ENCODE measurements around the gene TAPT1. TPM values are rescaled to one million over a fixed set of nuclear protein-coding genes. Genes with fewer than 3 reads are reported as not detected.

TAPT1 gene
- total RNA-seq, 6 experiments from 2014 or later, result 10.8 to 57.3 (median 40.1) TPM

DNA sequence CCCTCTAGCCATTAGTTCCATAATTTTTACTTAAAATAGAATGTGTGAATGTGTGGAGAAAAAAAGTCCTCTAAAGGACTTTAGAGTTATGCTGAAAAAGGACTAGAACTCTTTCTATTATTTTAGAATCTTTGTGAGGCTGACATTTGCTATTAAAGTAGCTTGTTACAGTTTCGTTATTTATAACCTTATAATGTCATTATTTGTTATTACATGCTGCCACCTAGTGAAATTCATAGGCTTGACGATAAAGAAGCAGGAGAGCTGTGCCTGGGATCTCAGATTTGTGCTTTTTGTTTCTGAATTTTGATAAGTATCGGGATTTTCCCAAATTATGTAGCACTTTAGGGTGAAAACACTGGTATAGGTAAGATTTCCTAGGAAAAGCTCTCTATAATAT, 38.5 kb upstream of the TAPT1 start:
- no peak for DNase-seq
- Histone ChIP-seq H3K36me3 (no peaks in the 10 kb centered on the region), H3K4me3 (no peak overlapping the region), H3K27me3 (no peaks in the 10 kb centered on the region), H3K27ac (no peak overlapping the region), H3K9me3 (no peaks in the 10 kb centered on the region), H3K4me1 (no peaks in the 10 kb centered on the region)
- intact Hi-C loops (cut with DNase I), result loop anchor here (5.0 to 10.0 kb wide), 4 partner anchors 60 to 242 kb away; no protein-coding TSS in a partner anchor
- TF ChIP-seq, protein P1, sequence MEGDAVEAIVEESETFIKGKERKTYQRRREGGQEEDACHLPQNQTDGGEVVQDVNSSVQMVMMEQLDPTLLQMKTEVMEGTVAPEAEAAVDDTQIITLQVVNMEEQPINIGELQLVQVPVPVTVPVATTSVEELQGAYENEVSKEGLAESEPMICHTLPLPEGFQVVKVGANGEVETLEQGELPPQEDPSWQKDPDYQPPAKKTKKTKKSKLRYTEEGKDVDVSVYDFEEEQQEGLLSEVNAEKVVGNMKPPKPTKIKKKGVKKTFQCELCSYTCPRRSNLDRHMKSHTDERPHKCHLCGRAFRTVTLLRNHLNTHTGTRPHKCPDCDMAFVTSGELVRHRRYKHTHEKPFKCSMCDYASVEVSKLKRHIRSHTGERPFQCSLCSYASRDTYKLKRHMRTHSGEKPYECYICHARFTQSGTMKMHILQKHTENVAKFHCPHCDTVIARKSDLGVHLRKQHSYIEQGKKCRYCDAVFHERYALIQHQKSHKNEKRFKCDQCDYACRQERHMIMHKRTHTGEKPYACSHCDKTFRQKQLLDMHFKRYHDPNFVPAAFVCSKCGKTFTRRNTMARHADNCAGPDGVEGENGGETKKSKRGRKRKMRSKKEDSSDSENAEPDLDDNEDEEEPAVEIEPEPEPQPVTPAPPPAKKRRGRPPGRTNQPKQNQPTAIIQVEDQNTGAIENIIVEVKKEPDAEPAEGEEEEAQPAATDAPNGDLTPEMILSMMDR (IDR thresholded peaks at IDR 0.05), result peak; percentile 62 to 70 (median 68)
- TF ChIP-seq POLR2A (IDR thresholded peaks at IDR 0.05), result no peak
- WGBS (ENCODE audit: insufficient coverage, low coverage, low lambda C conversion rate, missing lambda C conversion rate), result 4% methylated on average over 3 of the region's 3 CpGs
- ATAC-seq, result peak; percentile 83 to 93 (median 86)

DNA sequence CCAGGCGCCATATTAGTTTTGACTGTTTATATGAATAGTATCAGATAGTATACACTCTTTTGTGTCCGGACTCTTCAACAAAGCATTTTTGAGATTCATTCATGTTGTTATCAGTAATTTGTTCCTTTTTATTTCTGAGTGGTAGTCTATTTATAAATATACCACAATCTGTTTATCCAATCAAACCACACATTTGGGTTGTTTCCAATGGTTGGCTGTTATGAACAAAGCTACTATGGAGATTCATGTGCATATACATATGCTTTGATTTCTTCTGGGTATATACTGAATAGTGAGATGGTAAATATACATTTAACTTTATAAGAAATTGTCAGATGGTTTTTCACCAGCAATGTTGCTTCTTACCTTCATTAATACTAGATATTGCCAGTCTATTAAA, 36.8 kb upstream of the TAPT1 start:
- TF ChIP-seq, protein P1 (IDR thresholded peaks at IDR 0.05), result no peak
- no peak for TF ChIP-seq POLR2A (IDR thresholded peaks at IDR 0.05)
- Histone ChIP-seq H3K4me3 (no peak overlapping the region), H3K9me3 (no peaks in the 10 kb centered on the region), H3K4me1 (no peaks in the 10 kb centered on the region), H3K27me3 (no peaks in the 10 kb centered on the region), H3K27ac (no peak overlapping the region), H3K36me3 (no peaks in the 10 kb centered on the region)
- WGBS (ENCODE audit: insufficient coverage, low coverage, low lambda C conversion rate, missing lambda C conversion rate), result 91% methylated on average over 2 of the region's 2 CpGs
- ATAC-seq (no peak), DNase-seq (no peak)
- intact Hi-C loops (cut with DNase I), result loop anchor here (5.0 to 10.0 kb wide), 3 partner anchors 58 to 241 kb away; no protein-coding TSS in a partner anchor

DNA sequence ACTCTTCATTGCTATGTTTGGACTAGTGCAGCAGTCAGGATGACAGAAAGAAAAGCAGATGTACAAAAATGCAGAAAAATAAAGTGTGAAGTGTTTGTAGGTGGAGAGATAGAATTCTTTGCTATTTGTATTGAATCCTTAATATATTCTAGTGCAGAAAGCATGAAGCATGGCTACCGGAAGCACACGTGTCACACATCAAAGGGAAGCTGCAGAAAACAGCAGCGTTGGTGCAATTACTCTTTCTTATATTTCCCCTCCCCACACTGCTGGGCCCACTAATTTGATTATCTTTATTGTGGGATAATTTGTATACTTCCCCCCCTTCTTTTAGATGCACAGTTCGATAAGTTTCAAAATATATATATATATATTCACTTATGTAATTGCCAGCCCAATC, 35.9 kb upstream of the TAPT1 start:
- no peaks in the 10 kb centered on the region for H3K4me1 ChIP-seq
- ATAC-seq (no peak), DNase-seq (no peak)
- no peaks in the 10 kb centered on the region for H3K27me3 ChIP-seq
- no peaks in the 10 kb centered on the region for H3K36me3 ChIP-seq
- H3K27ac ChIP-seq, result no peak overlapping the region
- TF ChIP-seq, protein P1 (IDR thresholded peaks at IDR 0.05), result no peak
- TF ChIP-seq POLR2A (IDR thresholded peaks at IDR 0.05), result no peak
- H3K9me3 ChIP-seq, result no peaks in the 10 kb centered on the region
- intact Hi-C loops (cut with DNase I), result loop anchor here (5.0 to 10.0 kb wide), 3 partner anchors 57 to 240 kb away; no protein-coding TSS in a partner anchor
- H3K4me3 ChIP-seq, result no peak overlapping the region
- WGBS (ENCODE audit: insufficient coverage, low coverage, low lambda C conversion rate, missing lambda C conversion rate), result 89% methylated on average over 4 of the region's 4 CpGs

DNA sequence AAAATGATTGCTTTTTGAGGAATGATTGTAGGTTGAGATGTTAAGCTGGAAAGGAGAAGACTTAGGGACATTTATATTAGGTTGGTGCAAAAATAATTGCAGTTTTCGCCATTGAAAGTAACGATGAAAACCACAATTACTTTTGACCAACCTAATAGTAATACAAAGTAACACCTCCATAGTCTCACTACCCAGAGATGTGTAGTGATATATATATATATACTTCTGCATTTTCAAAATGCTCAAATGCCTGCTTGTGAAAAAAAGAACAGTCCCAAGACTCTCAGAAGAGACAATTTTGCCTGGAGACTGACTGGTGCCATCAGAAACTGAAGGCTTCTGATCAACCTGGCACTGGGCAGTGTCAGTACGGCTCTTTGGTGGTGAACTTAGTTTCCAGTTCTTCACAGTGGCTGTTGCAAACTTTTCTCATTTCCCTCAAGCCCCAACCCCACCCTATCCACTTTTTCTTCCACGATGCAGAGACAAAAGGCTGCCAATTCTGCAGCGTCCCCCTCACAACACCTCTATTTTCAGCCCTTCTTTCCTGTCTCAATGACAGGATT, 35.1 kb upstream of the TAPT1 start:
- Histone ChIP-seq H3K4me3 (no peak overlapping the region), H3K27me3 (no peaks in the 10 kb centered on the region), H3K4me1 (no peaks in the 10 kb centered on the region), H3K36me3 (no peaks in the 10 kb centered on the region), H3K9me3 (no peaks in the 10 kb centered on the region), H3K27ac (no peak overlapping the region)
- 83% methylated on average over 5 of the region's 5 CpGs for WGBS (ENCODE audit: insufficient coverage, low coverage, low lambda C conversion rate, missing lambda C conversion rate)
- intact Hi-C loops (cut with DNase I), result loop anchor here (5.0 to 10.0 kb wide), 3 partner anchors 57 to 239 kb away; no protein-coding TSS in a partner anchor
- no peak for ATAC-seq
- TF ChIP-seq, protein P1 (IDR thresholded peaks at IDR 0.05), result no peak
- no peak for TF ChIP-seq POLR2A (IDR thresholded peaks at IDR 0.05)
- DNase-seq, result no peak
